VCaP (cell line): ENCODE data around the gene FOXN3.
A peak's percentile ranks its signal among the peaks of the same experiment; 100 is the strongest.

Source experiments
- H3K27ac ChIP-seq: fragments of 450-650 bp; 2 replicates; pipeline ENCODE4 v1.5.1; 2017
- TF ChIP-seq, protein P1 (sequence below): fragments of 450-650 bp; conservative IDR thresholded peaks from 2 replicates; pipeline ENCODE4 v1.5.1; 2017; ENCODE audit warnings: mild to moderate bottlenecking, moderate library complexity

The FOXN3 gene

GRCh38 chr14:89430391-89431236, 13.6 kb upstream of the FOXN3 start:
- peak overlapping the region; percentile 55 for H3K27ac ChIP-seq

GRCh38 chr14:89429199-89430181, 12.5 kb upstream of the FOXN3 start:
- TF ChIP-seq, protein P1, sequence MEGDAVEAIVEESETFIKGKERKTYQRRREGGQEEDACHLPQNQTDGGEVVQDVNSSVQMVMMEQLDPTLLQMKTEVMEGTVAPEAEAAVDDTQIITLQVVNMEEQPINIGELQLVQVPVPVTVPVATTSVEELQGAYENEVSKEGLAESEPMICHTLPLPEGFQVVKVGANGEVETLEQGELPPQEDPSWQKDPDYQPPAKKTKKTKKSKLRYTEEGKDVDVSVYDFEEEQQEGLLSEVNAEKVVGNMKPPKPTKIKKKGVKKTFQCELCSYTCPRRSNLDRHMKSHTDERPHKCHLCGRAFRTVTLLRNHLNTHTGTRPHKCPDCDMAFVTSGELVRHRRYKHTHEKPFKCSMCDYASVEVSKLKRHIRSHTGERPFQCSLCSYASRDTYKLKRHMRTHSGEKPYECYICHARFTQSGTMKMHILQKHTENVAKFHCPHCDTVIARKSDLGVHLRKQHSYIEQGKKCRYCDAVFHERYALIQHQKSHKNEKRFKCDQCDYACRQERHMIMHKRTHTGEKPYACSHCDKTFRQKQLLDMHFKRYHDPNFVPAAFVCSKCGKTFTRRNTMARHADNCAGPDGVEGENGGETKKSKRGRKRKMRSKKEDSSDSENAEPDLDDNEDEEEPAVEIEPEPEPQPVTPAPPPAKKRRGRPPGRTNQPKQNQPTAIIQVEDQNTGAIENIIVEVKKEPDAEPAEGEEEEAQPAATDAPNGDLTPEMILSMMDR: no peak
- peak overlapping the region; percentile 55 for H3K27ac ChIP-seq

More at GRCh38 chr14:89430391-89431236, 13.6 kb upstream of the FOXN3 start:
- TF ChIP-seq, protein P1: no peak

DNA sequence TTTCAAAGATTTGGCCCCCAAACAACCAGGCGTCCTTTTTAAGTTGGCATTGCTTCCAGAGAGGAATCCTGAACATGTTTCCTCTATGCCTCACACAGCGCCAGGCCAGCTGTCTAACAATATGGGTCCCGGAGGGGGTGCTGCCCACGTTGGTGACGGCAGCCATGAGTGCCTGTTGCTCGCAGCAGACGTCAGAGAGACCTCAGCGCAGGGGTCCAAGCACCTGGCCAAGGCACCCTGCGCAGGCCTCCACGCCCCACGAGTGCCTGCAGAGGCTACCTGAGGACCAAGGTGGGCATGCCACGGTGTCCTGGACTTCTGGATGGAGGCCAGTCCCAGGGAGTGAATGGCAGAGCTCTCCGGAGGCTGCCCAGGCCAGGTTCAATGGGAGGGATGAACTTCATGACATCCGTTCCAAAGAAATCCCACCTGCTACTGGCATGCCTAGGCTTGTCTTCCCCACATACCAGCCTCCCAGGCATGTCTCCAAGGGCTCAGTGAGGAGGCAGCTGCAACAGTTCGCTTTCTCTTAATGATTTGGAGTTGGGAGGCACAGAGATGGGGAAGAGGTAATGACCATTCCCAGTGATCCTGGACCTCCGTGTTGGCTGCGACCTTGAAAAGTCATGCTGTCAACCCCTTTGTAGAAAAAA, 11.6 kb upstream of the FOXN3 start:
- H3K27ac ChIP-seq: peak overlapping the region; percentile 55; the same call in 1 of the 2 replicates
- TF ChIP-seq, protein P1: no peak

DNA sequence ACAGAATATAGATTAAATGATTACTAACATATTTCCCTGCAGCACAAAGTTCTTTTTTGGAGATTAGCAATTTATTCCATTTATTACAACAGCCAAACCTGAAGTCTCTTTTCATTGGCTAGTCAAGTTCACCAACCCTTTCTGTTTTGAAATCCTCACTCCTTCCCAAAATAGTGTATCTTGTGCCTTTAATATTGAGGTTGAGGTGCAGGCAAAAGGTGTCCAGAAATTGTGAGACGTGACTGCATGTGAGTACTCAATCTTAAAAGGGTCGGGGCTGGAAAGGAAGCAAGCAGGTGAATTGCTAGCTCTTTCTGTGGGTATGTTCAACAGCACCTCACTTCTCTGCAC, 11.1 kb upstream of the FOXN3 start:
- H3K27ac ChIP-seq: no peak overlapping the region
- TF ChIP-seq, protein P1: no peak

- H3K27ac ChIP-seq: no peak overlapping the region
- TF ChIP-seq, protein P1: no peak
Measured at GRCh38 chr14:89427426-89428172, 10.6 kb upstream of the FOXN3 start.

DNA sequence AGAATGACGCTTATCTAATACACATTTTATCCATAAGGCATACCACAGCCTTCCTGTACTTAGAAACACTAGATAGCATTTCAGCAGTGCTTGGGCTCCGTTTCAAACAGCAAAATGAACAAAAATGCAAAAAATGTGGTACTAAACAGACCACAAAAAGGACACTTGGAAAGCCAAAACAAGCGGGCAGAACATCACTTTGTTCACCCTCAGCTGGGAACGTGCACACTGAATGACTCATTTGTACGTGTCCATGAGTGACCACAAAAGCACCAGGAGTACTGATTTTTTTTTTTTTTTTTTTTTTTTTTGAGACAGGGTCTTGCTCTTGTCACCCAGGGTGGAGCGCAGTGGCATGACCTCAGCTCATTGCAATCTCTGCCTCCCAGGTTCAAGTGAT, 8.9 kb upstream of the FOXN3 start:
- no peak overlapping the region for H3K27ac ChIP-seq
- TF ChIP-seq, protein P1: no peak
